Neural cell (in vitro differentiated cells): ENCODE measurements around the gene NDUFV2. TPM values are rescaled to one million over a fixed set of nuclear protein-coding genes. Genes with fewer than 3 reads are reported as not detected.

Source experiments
- H2AFZ ChIP-seq: fragments of 200-600, 300-800 bp; sonication (generic), shearing (Covaris generic); 2 replicates; pipeline ENCODE4 v1.6.0; 2014; ENCODE audit warnings: low read depth, mild to moderate bottlenecking, antibody characterized with exemption, low read length, moderate library complexity
- H3F3A ChIP-seq: fragments of 200-600 bp; shearing (Covaris generic); 2 replicates; pipeline ENCODE4 v1.6.1; 2016; ENCODE audit warnings: mild to moderate bottlenecking, moderate library complexity, mixed read lengths, antibody characterized with exemption, low read length; ENCODE audit not compliant: insufficient read depth, poor library complexity, severe bottlenecking
- H3K27ac ChIP-seq: fragments of 200-600, 300-800 bp; sonication (generic), shearing (Covaris generic); 2 replicates; pipeline ENCODE4 v1.5.1; 2014; ENCODE audit warnings: mild to moderate bottlenecking, low read length, moderate library complexity
- H3K27me3 ChIP-seq: fragments of 300-800, 200-600 bp; sonication (generic), shearing (Covaris generic); 2 replicates; pipeline ENCODE4 v1.6.0; 2014; ENCODE audit warnings: mild to moderate bottlenecking, low read depth, low read length, moderate library complexity; ENCODE audit not compliant: insufficient read depth
- H3K36me3 ChIP-seq: fragments of 300-800, 200-600 bp; sonication (generic), shearing (Covaris generic); 2 replicates; pipeline ENCODE4 v1.5.1; 2014; ENCODE audit warnings: mild to moderate bottlenecking, antibody characterized with exemption, low read length, moderate library complexity; ENCODE audit not compliant: insufficient read depth
- H3K4me2 ChIP-seq: fragments of 300-800, 200-600 bp; sonication (generic), shearing (Covaris generic); 2 replicates; pipeline ENCODE4 v1.6.0; 2014; ENCODE audit warnings: mild to moderate bottlenecking, low read length
- H3K4me3 ChIP-seq: fragments of 300-800, 200-600 bp; sonication (generic), shearing (Covaris generic); 2 replicates; pipeline ENCODE4 v1.5.1; 2014; ENCODE audit warnings: mild to moderate bottlenecking, low read length, moderate library complexity
- H3K79me2 ChIP-seq: fragments of 200-600 bp; shearing (Covaris generic); replicated peaks from 2 replicates; pipeline ENCODE4 v1.6.0; 2014; ENCODE audit warnings: mild to moderate bottlenecking, low read length, moderate library complexity; ENCODE audit not compliant: insufficient read depth
- H3K9ac ChIP-seq: fragments of 300-800, 200-600 bp; sonication (generic), shearing (Covaris generic); 2 replicates; pipeline ENCODE4 v1.6.1; 2016; ENCODE audit warnings: mild to moderate bottlenecking, low read length, mixed read lengths
- H3K9me2 ChIP-seq: fragments of 200-600 bp; shearing (Covaris generic); 2 replicates; pipeline ENCODE4 v1.6.1; 2016; ENCODE audit warnings: mild to moderate bottlenecking, low read length, mixed read lengths; ENCODE audit not compliant: insufficient read depth
- H3K9me3 ChIP-seq: fragments of 200-600, 300-800 bp; sonication (generic), shearing (Covaris generic); 2 replicates; pipeline ENCODE4 v1.6.1; 2016; ENCODE audit warnings: mild to moderate bottlenecking, mixed run types, low read length, moderate library complexity, mixed read lengths
- H4K20me1 ChIP-seq: fragments of 200-600 bp; shearing (Covaris generic); 2 replicates; pipeline ENCODE4 v1.6.1; 2016; ENCODE audit warnings: mild to moderate bottlenecking, mixed run types; ENCODE audit not compliant: insufficient read depth
- CTCF ChIP-seq: fragments of 450-650 bp; IDR thresholded peaks from 2 replicates; pipeline ENCODE4 v1.5.1; 2014; ENCODE audit warnings: antibody characterized with exemption, mild to moderate bottlenecking, moderate library complexity; ENCODE audit not compliant: poor library complexity, severe bottlenecking
- EP300 ChIP-seq: fragments of 450-650 bp; conservative IDR thresholded peaks from 2 replicates; pipeline ENCODE4 v1.6.1; 2014; ENCODE audit warnings: antibody characterized with exemption, mild to moderate bottlenecking, moderate library complexity; ENCODE audit not compliant: poor library complexity, severe bottlenecking
- EZH2 ChIP-seq: fragments of 200-600, 300-800 bp; shearing (Covaris generic), sonication (generic); IDR thresholded peaks from 2 replicates; pipeline ENCODE4 v1.6.1; 2014; ENCODE audit warnings: antibody characterized with exemption, low read length, borderline replicate concordance, mild to moderate bottlenecking; ENCODE audit not compliant: insufficient read depth, poor library complexity, severe bottlenecking
- MXI1 ChIP-seq: fragments of 450-650 bp; conservative IDR thresholded peaks from 2 replicates; pipeline ENCODE4 v1.6.1; 2014; ENCODE audit warnings: antibody characterized with exemption, mild to moderate bottlenecking; ENCODE audit not compliant: poor library complexity, severe bottlenecking
- POLR2AphosphoS5 ChIP-seq: IDR thresholded peaks from 2 replicates; pipeline ENCODE4 v1.6.1; 2012
- RAD21 ChIP-seq: fragments of 450-650 bp; conservative IDR thresholded peaks from 2 replicates; pipeline ENCODE4 v1.6.1; 2014; ENCODE audit warnings: antibody characterized with exemption, mild to moderate bottlenecking, moderate library complexity
- REST ChIP-seq: IDR thresholded peaks from 2 replicates; pipeline ENCODE4 v1.6.1; 2012; ENCODE audit warnings: borderline replicate concordance
- SMC3 ChIP-seq: fragments of 450-650 bp; conservative IDR thresholded peaks from 2 replicates; pipeline ENCODE4 v1.6.1; 2014; ENCODE audit warnings: antibody characterized with exemption, mild to moderate bottlenecking, moderate library complexity; ENCODE audit not compliant: poor library complexity
- TAF1 ChIP-seq: IDR thresholded peaks from 2 replicates; pipeline ENCODE4 v1.6.1; 2012; ENCODE audit warnings: low read depth
- polyA plus RNA-seq: library from polyadenylated mRNA; depleted of rRNA; stranded (reverse); fragments of >200 nt; gene quantifications from 2 replicates; pipeline ENCODE4 v1.2.3, GENCODE V29; 2014

The NDUFV2 gene
- polyA plus RNA-seq, 1 donor from 2014 or later = 285 TPM

GRCh38 chr18:9135081-9135911 is 32.8 kb downstream of the NDUFV2 start:
- Histone ChIP-seq H3K9ac (peak overlapping the region; percentile 95), H3K9me2 (no peaks in the 10 kb centered on the region), H2AFZ (no peak overlapping the region), H3K27ac (peak overlapping the region; percentile 97), H3K79me2 (peaks cover 47% of the 10 kb centered on the region), H3K9me3 (no peaks in the 10 kb centered on the region), H3K27me3 (no peaks in the 10 kb centered on the region), H3K4me2 (peak overlapping the region; percentile 92), H3K4me3 (peak overlapping the region; percentile 80), H3K36me3 (peaks cover under 1% of the 10 kb centered on the region), H3F3A (no peaks in the 10 kb centered on the region), H4K20me1 (peaks cover 10% of the 10 kb centered on the region)
- TF ChIP-seq POLR2AphosphoS5 (no peak), EP300 (no peak), EZH2 (no peak), CTCF (no peak), TAF1 (no peak), REST (no peak), SMC3 (no peak), MXI1 (no peak), RAD21 (no peak)

- H3K79me2 ChIP-seq = peaks cover 54% of the 10 kb centered on the region
- peaks cover 11% of the 10 kb centered on the region for H4K20me1 ChIP-seq
- peak overlapping the region; percentile 92 for H3K4me2 ChIP-seq
- peak overlapping the region; percentile 97 for H3K27ac ChIP-seq
- H3F3A ChIP-seq = no peaks in the 10 kb centered on the region
- TF ChIP-seq REST = peak; percentile 59
- TF ChIP-seq EP300 = no peak
- TF ChIP-seq POLR2AphosphoS5 = no peak
- TF ChIP-seq SMC3 = no peak
- no peak for TF ChIP-seq CTCF
- TF ChIP-seq TAF1 = no peak
- TF ChIP-seq RAD21 = no peak
- TF ChIP-seq MXI1 = peak; percentile 91
- peak overlapping the region; percentile 95 for H3K9ac ChIP-seq
- H3K36me3 ChIP-seq = no peaks in the 10 kb centered on the region
- H3K4me3 ChIP-seq = peak overlapping the region; percentile 80
- H2AFZ ChIP-seq = peak overlapping the region; percentile 87
- H3K27me3 ChIP-seq = no peaks in the 10 kb centered on the region
- no peaks in the 10 kb centered on the region for H3K9me3 ChIP-seq
- H3K9me2 ChIP-seq = no peaks in the 10 kb centered on the region
Observed at GRCh38 chr18:9135912-9136314, 33.4 kb downstream of the NDUFV2 start.
